ENCODE results near the gene CTTNBP2. TPM values are rescaled to one million over a fixed set of nuclear protein-coding genes. Genes with fewer than 3 reads are reported as not detected.

The CTTNBP2 gene, protein sequence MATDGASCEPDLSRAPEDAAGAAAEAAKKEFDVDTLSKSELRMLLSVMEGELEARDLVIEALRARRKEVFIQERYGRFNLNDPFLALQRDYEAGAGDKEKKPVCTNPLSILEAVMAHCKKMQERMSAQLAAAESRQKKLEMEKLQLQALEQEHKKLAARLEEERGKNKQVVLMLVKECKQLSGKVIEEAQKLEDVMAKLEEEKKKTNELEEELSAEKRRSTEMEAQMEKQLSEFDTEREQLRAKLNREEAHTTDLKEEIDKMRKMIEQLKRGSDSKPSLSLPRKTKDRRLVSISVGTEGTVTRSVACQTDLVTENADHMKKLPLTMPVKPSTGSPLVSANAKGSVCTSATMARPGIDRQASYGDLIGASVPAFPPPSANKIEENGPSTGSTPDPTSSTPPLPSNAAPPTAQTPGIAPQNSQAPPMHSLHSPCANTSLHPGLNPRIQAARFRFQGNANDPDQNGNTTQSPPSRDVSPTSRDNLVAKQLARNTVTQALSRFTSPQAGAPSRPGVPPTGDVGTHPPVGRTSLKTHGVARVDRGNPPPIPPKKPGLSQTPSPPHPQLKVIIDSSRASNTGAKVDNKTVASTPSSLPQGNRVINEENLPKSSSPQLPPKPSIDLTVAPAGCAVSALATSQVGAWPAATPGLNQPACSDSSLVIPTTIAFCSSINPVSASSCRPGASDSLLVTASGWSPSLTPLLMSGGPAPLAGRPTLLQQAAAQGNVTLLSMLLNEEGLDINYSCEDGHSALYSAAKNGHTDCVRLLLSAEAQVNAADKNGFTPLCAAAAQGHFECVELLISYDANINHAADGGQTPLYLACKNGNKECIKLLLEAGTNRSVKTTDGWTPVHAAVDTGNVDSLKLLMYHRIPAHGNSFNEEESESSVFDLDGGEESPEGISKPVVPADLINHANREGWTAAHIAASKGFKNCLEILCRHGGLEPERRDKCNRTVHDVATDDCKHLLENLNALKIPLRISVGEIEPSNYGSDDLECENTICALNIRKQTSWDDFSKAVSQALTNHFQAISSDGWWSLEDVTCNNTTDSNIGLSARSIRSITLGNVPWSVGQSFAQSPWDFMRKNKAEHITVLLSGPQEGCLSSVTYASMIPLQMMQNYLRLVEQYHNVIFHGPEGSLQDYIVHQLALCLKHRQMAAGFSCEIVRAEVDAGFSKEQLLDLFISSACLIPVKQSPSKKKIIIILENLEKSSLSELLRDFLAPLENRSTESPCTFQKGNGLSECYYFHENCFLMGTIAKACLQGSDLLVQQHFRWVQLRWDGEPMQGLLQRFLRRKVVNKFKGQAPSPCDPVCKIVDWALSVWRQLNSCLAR (N-terminal part only)
- 10 to 100 TPM in 1 of 4 donors, 1 to 10 TPM in 3; 3.1 to 31.4 (median 4.8) TPM for total RNA-seq

DNA sequence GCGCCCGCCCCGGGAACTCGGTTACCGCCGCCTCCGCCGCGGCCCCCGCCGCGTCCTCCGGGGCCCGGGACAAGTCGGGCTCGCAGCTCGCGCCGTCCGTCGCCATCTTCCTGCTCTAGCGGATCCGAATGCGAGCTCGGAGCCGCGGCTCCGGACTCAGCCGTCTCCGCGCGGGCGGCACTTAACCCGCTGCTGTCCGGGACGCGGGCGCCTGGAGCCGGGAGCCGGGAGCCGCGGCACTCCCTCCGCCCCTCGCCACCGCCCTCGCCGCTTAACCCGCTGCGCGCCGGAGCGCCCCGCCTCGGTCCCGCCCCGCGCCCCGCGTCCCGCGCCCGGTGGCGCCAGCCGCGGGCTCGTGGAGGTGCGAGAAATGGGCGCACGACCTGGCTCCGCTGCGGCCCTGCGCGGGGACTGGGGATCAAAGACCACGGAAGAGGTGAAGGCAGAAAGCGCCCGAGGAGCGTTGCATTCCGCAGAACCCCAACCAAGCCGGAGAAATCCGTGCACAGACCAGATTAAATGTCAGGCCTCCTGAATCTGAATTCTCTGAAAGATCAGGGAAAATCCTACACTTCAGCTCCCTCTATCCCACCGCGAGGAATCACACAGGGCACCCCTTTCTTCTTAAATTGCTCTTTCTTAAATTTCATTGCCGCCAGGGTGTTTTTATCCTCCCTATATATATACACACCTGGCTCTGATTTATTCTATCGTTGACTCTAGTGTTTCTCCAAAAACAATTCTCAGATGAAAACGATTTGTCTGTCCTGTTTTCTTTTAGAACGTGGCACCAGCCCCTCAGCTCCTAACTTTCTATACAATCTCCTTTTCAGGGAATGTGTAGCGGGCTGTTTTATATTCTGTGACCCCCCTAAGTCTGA is at the start of gene CTTNBP2:
Gene CTTNBP2 (minus strand): TSS at position 132 of the 881 bp plus-strand sequence. CDS start 26 bp downstream, at position 106.
- Histone ChIP-seq H3K36me3 (no peaks in the 10 kb centered on the region), H3K9me3 (no peaks in the 10 kb centered on the region), H3K27ac (peak within 1 kb of the TSS; percentile 31 to 71 (median 62)), H3K27me3 (no peaks in the 10 kb centered on the region), H3K4me3 (peak within 1 kb of the TSS; percentile 41 to 77 (median 57)), H3K4me1 (no peaks in the 10 kb centered on the region)
- DNase-seq: peak in 2 of 3 donors; percentile 57 to 71
- TF ChIP-seq, protein P1, sequence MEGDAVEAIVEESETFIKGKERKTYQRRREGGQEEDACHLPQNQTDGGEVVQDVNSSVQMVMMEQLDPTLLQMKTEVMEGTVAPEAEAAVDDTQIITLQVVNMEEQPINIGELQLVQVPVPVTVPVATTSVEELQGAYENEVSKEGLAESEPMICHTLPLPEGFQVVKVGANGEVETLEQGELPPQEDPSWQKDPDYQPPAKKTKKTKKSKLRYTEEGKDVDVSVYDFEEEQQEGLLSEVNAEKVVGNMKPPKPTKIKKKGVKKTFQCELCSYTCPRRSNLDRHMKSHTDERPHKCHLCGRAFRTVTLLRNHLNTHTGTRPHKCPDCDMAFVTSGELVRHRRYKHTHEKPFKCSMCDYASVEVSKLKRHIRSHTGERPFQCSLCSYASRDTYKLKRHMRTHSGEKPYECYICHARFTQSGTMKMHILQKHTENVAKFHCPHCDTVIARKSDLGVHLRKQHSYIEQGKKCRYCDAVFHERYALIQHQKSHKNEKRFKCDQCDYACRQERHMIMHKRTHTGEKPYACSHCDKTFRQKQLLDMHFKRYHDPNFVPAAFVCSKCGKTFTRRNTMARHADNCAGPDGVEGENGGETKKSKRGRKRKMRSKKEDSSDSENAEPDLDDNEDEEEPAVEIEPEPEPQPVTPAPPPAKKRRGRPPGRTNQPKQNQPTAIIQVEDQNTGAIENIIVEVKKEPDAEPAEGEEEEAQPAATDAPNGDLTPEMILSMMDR (IDR thresholded peaks at IDR 0.05): peak in 1 of 6 experiments; percentile 2
- no peak for TF ChIP-seq POLR2A (IDR thresholded peaks at IDR 0.05)

DNA sequence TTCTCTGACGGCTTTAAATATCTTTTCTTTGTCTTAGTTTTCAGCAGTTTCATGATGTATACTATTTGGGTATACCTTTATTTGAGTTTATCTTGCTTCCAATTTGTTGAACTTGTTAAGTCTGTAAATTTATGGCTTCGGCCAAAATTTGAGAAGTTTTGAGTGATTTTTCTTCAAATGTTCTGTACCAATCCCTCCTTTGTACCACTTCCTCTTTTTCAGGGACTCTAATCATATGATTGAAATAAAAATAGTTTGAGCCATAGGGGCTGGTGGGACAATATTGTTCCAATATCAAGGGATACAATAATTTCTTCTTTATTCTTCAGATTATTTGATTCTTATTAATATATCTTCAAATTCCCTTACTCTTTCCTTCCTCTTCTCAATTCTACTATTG is 43.1 kb upstream of the CTTNBP2 start:
- Histone ChIP-seq H3K4me1 (no peaks in the 10 kb centered on the region), H3K4me3 (no peak overlapping the region), H3K9me3 (no peaks in the 10 kb centered on the region), H3K27me3 (no peaks in the 10 kb centered on the region), H3K27ac (no peak overlapping the region), H3K36me3 (no peaks in the 10 kb centered on the region)
- DNase-seq: no peak
- no peak for TF ChIP-seq POLR2A (IDR thresholded peaks at IDR 0.05)
- TF ChIP-seq, protein P1 (IDR thresholded peaks at IDR 0.05): no peak

DNA sequence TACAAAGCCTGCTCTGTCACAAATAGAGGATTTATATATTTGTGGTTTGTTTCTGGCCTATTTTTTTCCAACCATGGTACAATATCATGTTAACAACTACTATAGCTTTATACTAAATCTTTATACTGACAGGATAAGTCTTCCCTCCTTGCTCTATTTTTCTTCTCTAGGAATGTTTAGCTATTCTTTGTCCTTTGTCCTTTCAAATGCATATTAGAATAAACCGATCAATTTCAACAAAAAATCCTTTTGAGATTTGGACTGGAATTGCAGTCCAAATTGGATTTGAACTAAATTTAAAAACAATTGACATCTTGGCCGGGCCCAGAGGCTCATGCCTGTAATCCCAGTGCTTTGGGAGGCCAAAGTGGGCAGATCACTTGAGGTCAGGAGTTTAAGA is 39.2 kb upstream of the CTTNBP2 start:
- Histone ChIP-seq H3K4me3 (no peak overlapping the region), H3K27ac (no peak overlapping the region), H3K4me1 (no peaks in the 10 kb centered on the region), H3K27me3 (no peaks in the 10 kb centered on the region), H3K36me3 (no peaks in the 10 kb centered on the region), H3K9me3 (no peaks in the 10 kb centered on the region)
- no peak for DNase-seq
- no peak for TF ChIP-seq POLR2A (IDR thresholded peaks at IDR 0.05)
- TF ChIP-seq, protein P1 (IDR thresholded peaks at IDR 0.05): no peak

DNA sequence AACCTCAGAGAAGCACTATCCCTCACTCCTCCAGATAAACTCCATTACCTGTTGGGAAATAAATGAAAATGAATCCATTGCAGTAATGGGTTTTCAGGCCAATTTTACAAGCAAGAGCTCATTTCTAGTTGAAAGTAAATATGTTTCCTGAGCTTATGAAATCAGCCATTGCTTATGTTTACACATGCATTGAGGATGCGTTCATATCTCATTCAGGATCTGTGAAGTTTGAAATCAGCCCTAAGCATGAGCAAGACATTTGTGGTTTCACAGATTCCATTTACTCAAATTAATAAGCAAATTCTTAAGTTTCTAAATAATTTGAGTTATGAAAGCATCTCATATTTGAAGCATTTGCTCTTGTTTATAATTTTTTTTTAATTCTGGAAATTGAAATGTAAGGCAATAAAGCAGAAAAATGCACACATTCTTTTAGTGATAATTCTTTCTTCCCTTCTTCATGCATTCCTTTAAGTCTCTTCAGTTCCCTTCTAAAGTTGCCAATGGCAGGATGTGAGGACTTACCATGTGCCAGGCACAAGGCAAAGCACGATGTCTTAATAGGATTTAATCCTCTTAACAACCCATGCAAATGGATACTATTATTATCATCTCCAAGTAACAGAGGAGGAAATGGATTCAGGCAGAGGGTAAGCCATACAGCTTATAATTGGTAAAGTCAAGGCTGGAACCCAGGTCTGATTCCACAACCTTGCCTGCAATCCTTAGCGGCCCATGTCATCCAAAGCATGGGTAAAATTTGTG is 35.0 kb upstream of the CTTNBP2 start:
- TF ChIP-seq, protein P1 (IDR thresholded peaks at IDR 0.05): no peak
- no peak for TF ChIP-seq POLR2A (IDR thresholded peaks at IDR 0.05)
- H3K9me3 ChIP-seq: no peaks in the 10 kb centered on the region
- no peaks in the 10 kb centered on the region for H3K4me1 ChIP-seq
- no peak for DNase-seq
- no peak overlapping the region for H3K27ac ChIP-seq
- no peak overlapping the region for H3K4me3 ChIP-seq
- no peaks in the 10 kb centered on the region for H3K27me3 ChIP-seq
- H3K36me3 ChIP-seq: no peaks in the 10 kb centered on the region
